Neural cell (in vitro differentiated cells): ENCODE data around the gene MYRIP. TPM values are rescaled to one million over a fixed set of nuclear protein-coding genes. Genes with fewer than 3 reads are reported as not detected.

Experiments used
- H2AFZ ChIP-seq: fragments of 200-600, 300-800 bp; sonication (generic), shearing (Covaris generic); 2 replicates; pipeline ENCODE4 v1.6.0; 2014; ENCODE audit warnings: low read depth, mild to moderate bottlenecking, antibody characterized with exemption, low read length, moderate library complexity
- H3F3A ChIP-seq: fragments of 200-600 bp; shearing (Covaris generic); 2 replicates; pipeline ENCODE4 v1.6.1; 2016; ENCODE audit warnings: mild to moderate bottlenecking, moderate library complexity, mixed read lengths, antibody characterized with exemption, low read length; ENCODE audit not compliant: insufficient read depth, poor library complexity, severe bottlenecking
- H3K27ac ChIP-seq: fragments of 200-600, 300-800 bp; sonication (generic), shearing (Covaris generic); 2 replicates; pipeline ENCODE4 v1.5.1; 2014; ENCODE audit warnings: mild to moderate bottlenecking, low read length, moderate library complexity
- H3K27me3 ChIP-seq: fragments of 300-800, 200-600 bp; sonication (generic), shearing (Covaris generic); 2 replicates; pipeline ENCODE4 v1.6.0; 2014; ENCODE audit warnings: mild to moderate bottlenecking, low read depth, low read length, moderate library complexity; ENCODE audit not compliant: insufficient read depth
- H3K36me3 ChIP-seq: fragments of 300-800, 200-600 bp; sonication (generic), shearing (Covaris generic); 2 replicates; pipeline ENCODE4 v1.5.1; 2014; ENCODE audit warnings: mild to moderate bottlenecking, antibody characterized with exemption, low read length, moderate library complexity; ENCODE audit not compliant: insufficient read depth
- H3K4me2 ChIP-seq: fragments of 300-800, 200-600 bp; sonication (generic), shearing (Covaris generic); 2 replicates; pipeline ENCODE4 v1.6.0; 2014; ENCODE audit warnings: mild to moderate bottlenecking, low read length
- H3K4me3 ChIP-seq: fragments of 300-800, 200-600 bp; sonication (generic), shearing (Covaris generic); 2 replicates; pipeline ENCODE4 v1.5.1; 2014; ENCODE audit warnings: mild to moderate bottlenecking, low read length, moderate library complexity
- H3K79me2 ChIP-seq: fragments of 200-600 bp; shearing (Covaris generic); replicated peaks from 2 replicates; pipeline ENCODE4 v1.6.0; 2014; ENCODE audit warnings: mild to moderate bottlenecking, low read length, moderate library complexity; ENCODE audit not compliant: insufficient read depth
- H3K9ac ChIP-seq: fragments of 300-800, 200-600 bp; sonication (generic), shearing (Covaris generic); 2 replicates; pipeline ENCODE4 v1.6.1; 2016; ENCODE audit warnings: mild to moderate bottlenecking, low read length, mixed read lengths
- H3K9me2 ChIP-seq: fragments of 200-600 bp; shearing (Covaris generic); 2 replicates; pipeline ENCODE4 v1.6.1; 2016; ENCODE audit warnings: mild to moderate bottlenecking, low read length, mixed read lengths; ENCODE audit not compliant: insufficient read depth
- H3K9me3 ChIP-seq: fragments of 200-600, 300-800 bp; sonication (generic), shearing (Covaris generic); 2 replicates; pipeline ENCODE4 v1.6.1; 2016; ENCODE audit warnings: mild to moderate bottlenecking, mixed run types, low read length, moderate library complexity, mixed read lengths
- H4K20me1 ChIP-seq: fragments of 200-600 bp; shearing (Covaris generic); 2 replicates; pipeline ENCODE4 v1.6.1; 2016; ENCODE audit warnings: mild to moderate bottlenecking, mixed run types; ENCODE audit not compliant: insufficient read depth
- CTCF ChIP-seq: fragments of 450-650 bp; IDR thresholded peaks from 2 replicates; pipeline ENCODE4 v1.5.1; 2014; ENCODE audit warnings: antibody characterized with exemption, mild to moderate bottlenecking, moderate library complexity; ENCODE audit not compliant: poor library complexity, severe bottlenecking
- EP300 ChIP-seq: fragments of 450-650 bp; conservative IDR thresholded peaks from 2 replicates; pipeline ENCODE4 v1.6.1; 2014; ENCODE audit warnings: antibody characterized with exemption, mild to moderate bottlenecking, moderate library complexity; ENCODE audit not compliant: poor library complexity, severe bottlenecking
- EZH2 ChIP-seq: fragments of 200-600, 300-800 bp; shearing (Covaris generic), sonication (generic); IDR thresholded peaks from 2 replicates; pipeline ENCODE4 v1.6.1; 2014; ENCODE audit warnings: antibody characterized with exemption, low read length, borderline replicate concordance, mild to moderate bottlenecking; ENCODE audit not compliant: insufficient read depth, poor library complexity, severe bottlenecking
- MXI1 ChIP-seq: fragments of 450-650 bp; conservative IDR thresholded peaks from 2 replicates; pipeline ENCODE4 v1.6.1; 2014; ENCODE audit warnings: antibody characterized with exemption, mild to moderate bottlenecking; ENCODE audit not compliant: poor library complexity, severe bottlenecking
- POLR2AphosphoS5 ChIP-seq: IDR thresholded peaks from 2 replicates; pipeline ENCODE4 v1.6.1; 2012
- RAD21 ChIP-seq: fragments of 450-650 bp; conservative IDR thresholded peaks from 2 replicates; pipeline ENCODE4 v1.6.1; 2014; ENCODE audit warnings: antibody characterized with exemption, mild to moderate bottlenecking, moderate library complexity
- REST ChIP-seq: IDR thresholded peaks from 2 replicates; pipeline ENCODE4 v1.6.1; 2012; ENCODE audit warnings: borderline replicate concordance
- SMC3 ChIP-seq: fragments of 450-650 bp; conservative IDR thresholded peaks from 2 replicates; pipeline ENCODE4 v1.6.1; 2014; ENCODE audit warnings: antibody characterized with exemption, mild to moderate bottlenecking, moderate library complexity; ENCODE audit not compliant: poor library complexity
- TAF1 ChIP-seq: IDR thresholded peaks from 2 replicates; pipeline ENCODE4 v1.6.1; 2012; ENCODE audit warnings: low read depth
- polyA plus RNA-seq: library from polyadenylated mRNA; depleted of rRNA; stranded (reverse); fragments of >200 nt; gene quantifications from 2 replicates; pipeline ENCODE4 v1.2.3, GENCODE V29; 2014

The MYRIP gene
- polyA plus RNA-seq, 1 donor from 2014 or later, result 0.76 TPM

- no peaks in the 10 kb centered on the region for H4K20me1 ChIP-seq
- H3K79me2 ChIP-seq, result no peaks in the 10 kb centered on the region
- H3K9ac ChIP-seq, result no peak overlapping the region
- no peaks in the 10 kb centered on the region for H3K36me3 ChIP-seq
- no peaks in the 10 kb centered on the region for H3K27me3 ChIP-seq
- H3K4me3 ChIP-seq, result no peak overlapping the region
- TF ChIP-seq SMC3 (no peak), TAF1 (no peak), POLR2AphosphoS5 (no peak), CTCF (no peak), EP300 (no peak), RAD21 (no peak), REST (no peak), EZH2 (no peak), MXI1 (no peak)
- no peaks in the 10 kb centered on the region for H3K9me3 ChIP-seq
- no peak overlapping the region for H3K4me2 ChIP-seq
- H3K9me2 ChIP-seq, result no peaks in the 10 kb centered on the region
- no peaks in the 10 kb centered on the region for H3F3A ChIP-seq
- H2AFZ ChIP-seq, result no peak overlapping the region
- H3K27ac ChIP-seq, result no peak overlapping the region
Measured at GRCh38 chr3:39903253-39903652, 93.8 kb downstream of the MYRIP start.

GRCh38 chr3:39905788-39906187 is 96.4 kb downstream of the MYRIP start:
- Histone ChIP-seq H3K27ac (no peak overlapping the region), H2AFZ (no peak overlapping the region), H3K4me2 (no peak overlapping the region), H3F3A (no peaks in the 10 kb centered on the region), H3K9ac (no peak overlapping the region), H3K4me3 (no peak overlapping the region), H3K9me3 (no peaks in the 10 kb centered on the region), H3K27me3 (no peaks in the 10 kb centered on the region), H3K79me2 (no peaks in the 10 kb centered on the region), H4K20me1 (no peaks in the 10 kb centered on the region), H3K36me3 (no peaks in the 10 kb centered on the region), H3K9me2 (no peaks in the 10 kb centered on the region)
- TF ChIP-seq CTCF (no peak), TAF1 (no peak)
